Smooth muscle cell (in vitro differentiated cells): Measurements from ENCODE around the gene FKBP14. TPM values are rescaled to one million over a fixed set of nuclear protein-coding genes. Genes with fewer than 3 reads are reported as not detected.

Source experiments
- DNase-seq: peaks from one replicate; lab custom pipeline; 2025; ENCODE audit not compliant: unreplicated experiment; lab: John Stamatoyannopoulos, UW
- H2AFZ ChIP-seq: fragments of 200-600 bp; sonication (generic); 2 replicates; pipeline ENCODE4 v1.6.0; 2016; ENCODE audit warnings: antibody characterized with exemption, low read depth, mild to moderate bottlenecking
- H3F3A ChIP-seq: fragments of 200-600 bp; sonication (generic); 2 replicates; pipeline ENCODE4 v1.6.0; 2017; ENCODE audit warnings: antibody characterized with exemption, low read depth
- H3K27ac ChIP-seq: fragments of 200-600 bp; sonication (generic); 2 replicates; pipeline ENCODE4 v1.5.1; 2016; ENCODE audit warnings: low read depth, mild to moderate bottlenecking
- H3K27me3 ChIP-seq: fragments of 200-600 bp; sonication (generic); 2 replicates; pipeline ENCODE4 v1.6.1; 2016; ENCODE audit warnings: low read depth, mild to moderate bottlenecking
- H3K36me3 ChIP-seq: fragments of 200-600 bp; sonication (generic); 2 replicates; pipeline ENCODE4 v1.5.1; 2016; ENCODE audit warnings: low read depth
- H3K4me1 ChIP-seq: fragments of 200-600 bp; sonication (generic); 2 replicates; pipeline ENCODE4 v1.5.1; 2016; ENCODE audit warnings: low read depth
- H3K4me2 ChIP-seq: fragments of 200-600 bp; sonication (generic); 2 replicates; pipeline ENCODE4 v1.6.0; 2016; ENCODE audit warnings: mild to moderate bottlenecking
- H3K4me3 ChIP-seq: fragments of 200-600 bp; sonication (generic); 2 replicates; pipeline ENCODE4 v1.5.1; 2016; ENCODE audit warnings: mild to moderate bottlenecking
- H3K79me2 ChIP-seq: fragments of 200-600 bp; sonication (generic); 2 replicates; pipeline ENCODE4 v1.6.0; 2016; ENCODE audit warnings: low read depth, mild to moderate bottlenecking
- H3K9ac ChIP-seq: fragments of 200-600 bp; sonication (generic); 2 replicates; pipeline ENCODE4 v1.6.0; 2016; ENCODE audit warnings: low read depth
- H3K9me3 ChIP-seq: fragments of 200-600 bp; sonication (generic); replicated peaks from 2 replicates; pipeline ENCODE4 v1.5.1; 2016; ENCODE audit warnings: low read depth
- H4K20me1 ChIP-seq: fragments of 200-600 bp; sonication (generic); 2 replicates; pipeline ENCODE4 v1.6.0; 2016; ENCODE audit warnings: low read depth
- CTCF ChIP-seq: fragments of 200-600 bp; sonication (generic); IDR thresholded peaks from 2 replicates; pipeline ENCODE4 v1.5.1; 2017; ENCODE audit warnings: borderline replicate concordance, mild to moderate bottlenecking, antibody characterized with exemption; ENCODE audit not compliant: insufficient read depth, poor library complexity, severe bottlenecking
- WGBS: methylation state at CpG from one replicate; pipeline ENCODE4 v1.1.7; 2016; ENCODE audit warnings: low lambda C conversion rate; 5-methylcytosine and 5-hydroxymethylcytosine counted together
- polyA plus RNA-seq: library from polyadenylated mRNA; unstranded; fragments of >200 nt; fragmentation: Nextera tagmentation; extraction: Ambion mirVana; gene quantifications from 2 replicates; pipeline ENCODE4 v1.2.1, GENCODE V29; 2016
- total RNA-seq: library from RNA; depleted of rRNA; stranded (reverse); fragments of >200 nt; gene quantifications from 2 replicates; pipeline ENCODE4 v1.2.3, GENCODE V29; 2014

The FKBP14 gene
- total and polyA plus RNA-seq, 2 experiments from 2014 or later: 90.1 to 111 TPM

- Histone ChIP-seq H3K9ac (no peak overlapping the region), H3F3A (no peaks in the 10 kb centered on the region), H3K4me3 (no peak overlapping the region), H3K79me2 (no peaks in the 10 kb centered on the region), H2AFZ (no peak overlapping the region), H3K27me3 (no peaks in the 10 kb centered on the region), H3K9me3 (peaks cover 4% of the 10 kb centered on the region), H3K4me1 (no peaks in the 10 kb centered on the region), H3K4me2 (no peak overlapping the region), H3K36me3 (no peaks in the 10 kb centered on the region), H4K20me1 (no peaks in the 10 kb centered on the region), H3K27ac (no peak overlapping the region)
- TF ChIP-seq CTCF: no peak
- no peak for DNase-seq
These were observed 30.9 kb downstream of the FKBP14 start for GRCh38 chr7:29995652-29996051.

GRCh38 chr7:29993140-29993539, 33.4 kb downstream of the FKBP14 start:
- no peaks in the 10 kb centered on the region for H3K27me3 ChIP-seq
- H3K79me2 ChIP-seq: peaks cover under 1% of the 10 kb centered on the region
- no peak overlapping the region for H3K4me2 ChIP-seq
- H3K9ac ChIP-seq: no peak overlapping the region
- WGBS: 96% methylated on average over 4 of the region's 4 CpGs
- H3F3A ChIP-seq: peaks cover 6% of the 10 kb centered on the region
- no peaks in the 10 kb centered on the region for H4K20me1 ChIP-seq
- H3K27ac ChIP-seq: no peak overlapping the region
- H3K36me3 ChIP-seq: no peaks in the 10 kb centered on the region
- no peak for DNase-seq
- peaks cover 2% of the 10 kb centered on the region for H3K4me1 ChIP-seq
- H3K9me3 ChIP-seq: peaks cover 4% of the 10 kb centered on the region
- H3K4me3 ChIP-seq: no peak overlapping the region
- no peak for TF ChIP-seq CTCF
- H2AFZ ChIP-seq: no peak overlapping the region

- peaks cover 4% of the 10 kb centered on the region for H3K9me3 ChIP-seq
- DNase-seq: no peak
- H3K4me2 ChIP-seq: no peak overlapping the region
- H3K4me3 ChIP-seq: no peak overlapping the region
- no peak overlapping the region for H3K9ac ChIP-seq
- H2AFZ ChIP-seq: no peak overlapping the region
- H3F3A ChIP-seq: peaks cover 16% of the 10 kb centered on the region
- no peaks in the 10 kb centered on the region for H3K36me3 ChIP-seq
- H4K20me1 ChIP-seq: no peaks in the 10 kb centered on the region
- H3K79me2 ChIP-seq: peaks cover 12% of the 10 kb centered on the region
- peaks cover 13% of the 10 kb centered on the region for H3K4me1 ChIP-seq
- 95% methylated on average over 5 of the region's 5 CpGs for WGBS
- no peaks in the 10 kb centered on the region for H3K27me3 ChIP-seq
- H3K27ac ChIP-seq: no peak overlapping the region
- TF ChIP-seq CTCF: no peak
These were observed 34.6 kb downstream of the FKBP14 start for GRCh38 chr7:29991937-29992336.

GRCh38 chr7:29990931-29991330, 35.6 kb downstream of the FKBP14 start:
- Histone ChIP-seq H3K27me3 (no peaks in the 10 kb centered on the region), H3K27ac (no peak overlapping the region), H3F3A (peaks cover 16% of the 10 kb centered on the region), H3K4me2 (no peak overlapping the region), H3K36me3 (no peaks in the 10 kb centered on the region), H3K4me3 (no peak overlapping the region), H2AFZ (no peak overlapping the region), H3K79me2 (peaks cover 22% of the 10 kb centered on the region), H3K4me1 (peaks cover 13% of the 10 kb centered on the region), H4K20me1 (peaks cover 1% of the 10 kb centered on the region), H3K9me3 (no peaks in the 10 kb centered on the region), H3K9ac (no peak overlapping the region)
- TF ChIP-seq CTCF: no peak
- no peak for DNase-seq
- 88% methylated on average over 4 of the region's 4 CpGs for WGBS
